Memory B cell (primary cell): ENCODE results near the gene RPTOR.
A peak's percentile ranks its signal among the peaks of the same experiment; 100 is the strongest.

ENCODE experiments used
- ATAC-seq: fragments of 150-1000 bp; cut with Tn5 transposase; 2 replicates; pipeline ENCODE4 v1.10.0; 2021; ENCODE audit warnings: low read depth, mild to moderate bottlenecking, moderate library complexity
- DNase-seq, 2 donors: peaks; one replicate each; pipeline ENCODE4 v3.0.0; 2022; ENCODE audit warnings: low spot score in 2 of 2
- H3K27ac Mint-ChIP-seq: one replicate; pipeline ENCODE4 v1.8.0; 2022; ENCODE audit warnings: mild to moderate bottlenecking, moderate library complexity, mixed read lengths
- H3K27me3 Mint-ChIP-seq: one replicate; pipeline ENCODE4 v1.8.0; 2022; ENCODE audit warnings: mixed read lengths
- H3K36me3 Mint-ChIP-seq: one replicate; pipeline ENCODE4 v1.8.0; 2022; ENCODE audit warnings: mild to moderate bottlenecking, mixed read lengths
- H3K4me1 Mint-ChIP-seq: one replicate; pipeline ENCODE4 v1.8.0; 2022; ENCODE audit warnings: mixed read lengths
- H3K4me3 Mint-ChIP-seq: one replicate; pipeline ENCODE4 v1.8.0; 2022; ENCODE audit warnings: mild to moderate bottlenecking, moderate library complexity, mixed read lengths
- H3K9me3 Mint-ChIP-seq: one replicate; pipeline ENCODE4 v1.8.0; 2022; ENCODE audit warnings: mixed read lengths

RPTOR gene

GRCh38 chr17:80955671-80956280 is 411.1 kb downstream of the RPTOR start:
- Mint-ChIP-seq H3K4me3 (no peak overlapping the region), H3K4me1 (no peaks in the 10 kb centered on the region), H3K36me3 (peaks cover 8% of the 10 kb centered on the region), H3K9me3 (no peaks in the 10 kb centered on the region), H3K27me3 (no peaks in the 10 kb centered on the region), H3K27ac (peak overlapping the region; percentile 35)
- ATAC-seq (peak; percentile 71), DNase-seq (no peak)

DNA sequence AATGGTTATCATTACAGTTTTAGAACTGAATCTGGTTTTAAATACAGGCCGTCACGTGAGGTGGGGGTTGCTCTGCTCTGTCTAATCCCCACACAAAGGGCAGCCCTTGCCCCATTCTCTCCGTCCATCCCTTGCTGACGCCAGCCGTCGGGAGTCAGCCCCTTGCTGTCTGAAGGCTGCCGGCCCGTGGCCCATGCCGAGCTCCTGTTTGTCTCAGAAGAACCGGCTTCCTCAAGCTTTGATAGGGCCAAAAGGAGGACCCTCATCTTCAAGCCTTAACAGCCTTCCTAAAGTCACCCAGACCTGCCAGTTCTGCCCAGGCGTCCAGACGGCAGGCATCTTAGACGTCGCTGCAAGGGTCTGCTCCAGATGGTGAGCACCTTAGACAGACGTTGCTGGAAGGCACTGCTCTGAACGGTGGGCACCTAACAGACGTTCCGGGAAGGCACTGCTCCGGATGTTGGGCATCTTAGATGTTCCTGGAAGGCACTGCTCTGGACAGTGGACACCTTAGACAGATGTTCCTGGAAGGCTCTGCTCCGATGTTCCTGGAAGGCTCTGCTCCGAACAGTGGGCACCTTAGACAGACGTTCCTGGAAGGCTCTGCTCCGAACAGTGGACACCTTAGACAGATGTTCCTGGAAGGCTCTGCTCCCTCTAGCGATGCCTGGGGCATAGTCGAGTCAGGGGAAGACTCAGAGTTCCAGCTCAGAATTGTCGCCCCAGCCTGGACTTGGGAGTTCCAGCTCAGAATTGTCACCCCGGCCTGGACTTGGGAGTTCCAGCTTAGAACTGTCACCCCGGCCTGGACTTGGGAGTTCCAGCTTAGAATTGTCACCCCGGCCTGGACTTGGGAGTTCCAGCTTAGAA is 411.9 kb downstream of the RPTOR start:
- Mint-ChIP-seq H3K9me3 (no peaks in the 10 kb centered on the region), H3K4me3 (no peak overlapping the region), H3K27me3 (no peaks in the 10 kb centered on the region), H3K4me1 (no peaks in the 10 kb centered on the region), H3K36me3 (peaks cover 8% of the 10 kb centered on the region), H3K27ac (peak overlapping the region; percentile 35)
- ATAC-seq, result no peak
- DNase-seq, result no peak

- no peak for DNase-seq
These were observed 412.9 kb downstream of the RPTOR start for GRCh38 chr17:80957461-80957941.

DNA sequence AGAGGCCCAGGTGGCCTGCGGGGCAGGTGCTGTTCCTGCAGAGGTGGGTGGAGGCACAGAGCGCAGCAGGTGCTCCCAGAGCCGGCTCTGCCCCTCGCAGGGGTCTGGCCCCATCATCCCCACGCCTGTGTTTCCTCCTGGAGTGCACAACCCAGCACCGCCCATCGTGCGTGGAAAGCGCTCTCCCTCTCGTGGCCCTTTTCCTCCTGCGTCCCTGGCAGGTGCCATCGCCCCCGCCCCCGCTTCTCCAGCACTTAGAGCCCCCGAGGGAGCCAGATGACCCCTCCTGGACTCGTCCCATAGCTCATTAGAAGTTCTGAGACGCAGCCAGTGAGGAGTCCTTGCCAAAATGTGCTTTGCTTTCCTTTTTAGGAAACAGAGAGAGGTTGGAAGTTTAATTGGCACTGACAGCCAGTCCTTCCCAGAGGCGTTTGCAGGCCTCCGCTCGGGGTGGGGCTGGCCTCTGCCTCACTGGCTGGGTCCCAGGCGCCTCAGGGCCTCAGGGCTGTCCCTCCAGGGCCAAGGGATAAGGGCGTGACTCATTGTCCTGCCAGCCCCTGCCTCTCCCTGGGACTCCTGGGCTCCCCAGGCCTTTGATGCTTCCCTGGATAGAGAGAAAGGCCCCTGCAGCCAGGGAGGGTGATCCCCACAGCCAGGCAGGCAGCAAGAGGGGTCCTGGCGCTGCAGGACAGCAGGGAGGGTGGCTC is 414.8 kb downstream of the RPTOR start:
- no peaks in the 10 kb centered on the region for H3K27me3 Mint-ChIP-seq
- H3K27ac Mint-ChIP-seq, result no peak overlapping the region
- no peaks in the 10 kb centered on the region for H3K9me3 Mint-ChIP-seq
- H3K4me3 Mint-ChIP-seq, result no peak overlapping the region
- ATAC-seq, result no peak
- no peaks in the 10 kb centered on the region for H3K4me1 Mint-ChIP-seq
- peaks cover 5% of the 10 kb centered on the region for H3K36me3 Mint-ChIP-seq
- no peak for DNase-seq

More at GRCh38 chr17:80957461-80957941, 412.9 kb downstream of the RPTOR start:
- Mint-ChIP-seq H3K36me3 (peaks cover 6% of the 10 kb centered on the region), H3K27ac (no peak overlapping the region), H3K27me3 (no peaks in the 10 kb centered on the region), H3K4me3 (no peak overlapping the region), H3K9me3 (no peaks in the 10 kb centered on the region), H3K4me1 (no peaks in the 10 kb centered on the region)
- no peak for ATAC-seq

GRCh38 chr17:80960037-80960796 is 415.6 kb downstream of the RPTOR start:
- DNase-seq, result no peak
- H3K36me3 Mint-ChIP-seq, result peaks cover 4% of the 10 kb centered on the region
- no peak overlapping the region for H3K4me3 Mint-ChIP-seq
- H3K9me3 Mint-ChIP-seq, result no peaks in the 10 kb centered on the region
- no peak for ATAC-seq
- H3K27ac Mint-ChIP-seq, result no peak overlapping the region
- no peaks in the 10 kb centered on the region for H3K27me3 Mint-ChIP-seq
- H3K4me1 Mint-ChIP-seq, result no peaks in the 10 kb centered on the region

- no peak overlapping the region for H3K4me3 Mint-ChIP-seq
- no peak for DNase-seq
- H3K4me1 Mint-ChIP-seq, result no peaks in the 10 kb centered on the region
- no peak overlapping the region for H3K27ac Mint-ChIP-seq
- ATAC-seq, result no peak
- no peaks in the 10 kb centered on the region for H3K27me3 Mint-ChIP-seq
- peaks cover 4% of the 10 kb centered on the region for H3K36me3 Mint-ChIP-seq
- no peaks in the 10 kb centered on the region for H3K9me3 Mint-ChIP-seq
These were observed 416.3 kb downstream of the RPTOR start for GRCh38 chr17:80960797-80961452.

GRCh38 chr17:80961541-80962330 is 417.1 kb downstream of the RPTOR start:
- ATAC-seq (no peak), DNase-seq (no peak)
- Mint-ChIP-seq H3K9me3 (no peaks in the 10 kb centered on the region), H3K36me3 (peaks cover 5% of the 10 kb centered on the region), H3K4me3 (no peak overlapping the region), H3K27me3 (no peaks in the 10 kb centered on the region), H3K27ac (no peak overlapping the region), H3K4me1 (no peaks in the 10 kb centered on the region)

DNA sequence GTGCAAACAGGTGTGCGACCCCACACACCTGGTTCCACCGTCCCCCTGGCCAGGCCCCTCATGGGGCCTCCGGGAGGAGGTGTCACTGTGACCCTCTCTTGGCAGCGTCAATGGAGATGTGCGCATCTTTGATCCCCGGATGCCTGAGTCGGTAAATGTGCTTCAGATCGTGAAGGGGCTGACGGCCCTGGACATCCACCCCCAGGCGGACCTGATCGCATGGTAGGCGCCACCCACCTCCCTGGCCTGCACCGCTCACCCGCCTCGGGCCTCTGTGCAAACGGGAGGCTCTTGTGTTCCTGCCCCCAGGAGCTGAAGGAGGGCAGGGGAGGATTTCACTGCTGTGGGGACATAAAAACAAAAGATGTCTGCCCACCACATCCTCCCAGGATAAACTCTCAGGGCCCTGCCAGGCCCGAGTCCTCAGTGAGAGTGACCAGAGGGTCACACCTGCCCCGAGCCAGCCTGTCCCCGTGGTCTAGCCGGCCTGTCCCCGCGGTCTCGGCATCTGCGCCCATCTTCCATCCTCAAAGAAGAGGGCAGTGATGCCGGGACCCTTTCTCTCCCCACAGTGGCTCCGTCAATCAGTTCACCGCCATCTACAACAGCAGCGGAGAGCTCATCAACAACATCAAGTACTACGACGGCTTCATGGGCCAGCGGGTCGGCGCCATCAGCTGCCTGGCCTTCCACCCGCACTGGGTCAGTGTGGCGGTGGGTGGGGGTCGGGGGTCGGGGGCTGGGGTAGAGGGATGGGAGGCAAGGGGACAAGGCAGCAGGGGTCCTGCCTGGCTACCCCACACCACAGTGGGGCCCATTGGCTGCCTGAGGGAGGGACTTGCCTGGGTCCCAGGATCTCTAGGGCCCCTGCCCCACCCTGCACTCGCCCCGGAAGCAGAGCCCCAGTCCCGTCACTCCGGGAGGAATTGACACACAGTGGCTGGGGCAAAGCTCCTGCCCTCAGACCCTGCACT is 418.0 kb downstream of the RPTOR start:
- ATAC-seq (no peak), DNase-seq (no peak)
- H3K27ac Mint-ChIP-seq, result no peak overlapping the region
- no peak overlapping the region for H3K4me3 Mint-ChIP-seq
- H3K4me1 Mint-ChIP-seq, result no peaks in the 10 kb centered on the region
- H3K27me3 Mint-ChIP-seq, result no peaks in the 10 kb centered on the region
- peaks cover 7% of the 10 kb centered on the region for H3K36me3 Mint-ChIP-seq
- no peaks in the 10 kb centered on the region for H3K9me3 Mint-ChIP-seq

GRCh38 chr17:80963812-80964543 is 419.3 kb downstream of the RPTOR start:
- no peak overlapping the region for H3K27ac Mint-ChIP-seq
- H3K27me3 Mint-ChIP-seq, result no peaks in the 10 kb centered on the region
- no peaks in the 10 kb centered on the region for H3K9me3 Mint-ChIP-seq
- peaks cover 7% of the 10 kb centered on the region for H3K36me3 Mint-ChIP-seq
- DNase-seq (no peak), ATAC-seq (no peak)
- H3K4me3 Mint-ChIP-seq, result no peak overlapping the region
- H3K4me1 Mint-ChIP-seq, result peaks cover 5% of the 10 kb centered on the region

DNA sequence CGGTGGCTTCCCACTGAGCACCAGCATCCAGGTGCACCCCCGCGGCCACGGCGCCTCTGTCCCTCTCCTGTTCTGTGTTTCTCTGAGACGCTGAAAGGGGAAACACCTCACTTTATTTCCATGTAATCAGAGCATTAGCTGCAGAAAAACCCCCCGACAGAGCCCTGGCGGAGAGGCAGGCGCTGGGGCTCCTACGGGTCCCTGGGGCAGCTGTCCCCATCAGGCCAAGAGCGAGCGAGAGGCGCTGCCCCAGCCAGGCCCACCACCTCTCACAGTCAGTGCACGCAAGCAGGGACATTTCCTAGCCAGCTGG is 419.9 kb downstream of the RPTOR start:
- Mint-ChIP-seq H3K9me3 (no peaks in the 10 kb centered on the region), H3K27me3 (no peaks in the 10 kb centered on the region), H3K4me1 (peaks cover 5% of the 10 kb centered on the region), H3K36me3 (peaks cover 7% of the 10 kb centered on the region), H3K4me3 (no peak overlapping the region), H3K27ac (no peak overlapping the region)
- DNase-seq (no peak), ATAC-seq (no peak)

- DNase-seq (no peak), ATAC-seq (no peak)
- H3K27ac Mint-ChIP-seq, result no peak overlapping the region
- H3K36me3 Mint-ChIP-seq, result peaks cover 7% of the 10 kb centered on the region
- H3K27me3 Mint-ChIP-seq, result no peaks in the 10 kb centered on the region
- H3K9me3 Mint-ChIP-seq, result no peaks in the 10 kb centered on the region
- no peak overlapping the region for H3K4me3 Mint-ChIP-seq
- peaks cover 5% of the 10 kb centered on the region for H3K4me1 Mint-ChIP-seq
These were observed 420.4 kb downstream of the RPTOR start for GRCh38 chr17:80964859-80965580.
